SK-N-SH treated with all-trans-retinoic acid at 6 μM for 48 hours (cell line): ENCODE data around the gene TAC4.

ENCODE experiments used
- ATAC-seq: fragments of 200-7000 bp; cut with Tn5 transposase; 3 replicates; pipeline ENCODE4 v1.9.1; 2020; ENCODE audit warnings: mild to moderate bottlenecking, moderate library complexity
- BACH2 ChIP-seq: fragments of 250-450 bp; sonication (Bioruptor Pico); IDR thresholded peaks from 2 replicates; pipeline ENCODE4 v1.9.0; 2021; ENCODE audit warnings: mild to moderate bottlenecking, borderline replicate concordance
- CSDC2 ChIP-seq: fragments of 250-450 bp; sonication (Bioruptor Pico); IDR thresholded peaks from 2 replicates; pipeline ENCODE4 v1.5.0; 2020; ENCODE audit warnings: mild to moderate bottlenecking, moderate library complexity
- ESRRG ChIP-seq: fragments of 250-450 bp; sonication (Bioruptor Pico); IDR thresholded peaks from 2 replicates; pipeline ENCODE4 v1.6.1; 2021; ENCODE audit warnings: mild to moderate bottlenecking
- GLIS3 ChIP-seq: fragments of 250-450 bp; sonication (Bioruptor Pico); IDR thresholded peaks from 2 replicates; pipeline ENCODE4 v1.5.0; 2020; ENCODE audit warnings: mild to moderate bottlenecking, moderate library complexity
- ISL1 ChIP-seq: fragments of 250-450 bp; sonication (Bioruptor Pico); IDR thresholded peaks from 2 replicates; pipeline ENCODE4 v2.1.2; 2022; ENCODE audit warnings: mild to moderate bottlenecking, moderate library complexity
- OSR1 ChIP-seq: fragments of 250-450 bp; sonication (Bioruptor Pico); IDR thresholded peaks from 2 replicates; pipeline ENCODE4 v1.8.0; 2022; ENCODE audit warnings: moderate library complexity, mild to moderate bottlenecking, inconsistent platforms
- PPARA ChIP-seq: fragments of 250-450 bp; sonication (Bioruptor Pico); IDR thresholded peaks from 2 replicates; pipeline ENCODE4 v1.5.0; 2020; ENCODE audit warnings: mild to moderate bottlenecking, borderline replicate concordance
- RARB ChIP-seq: fragments of 250-450 bp; sonication (Bioruptor Pico); IDR thresholded peaks from 2 replicates; pipeline ENCODE4 v1.8.0; 2021; ENCODE audit warnings: mild to moderate bottlenecking, moderate library complexity
- SNAI2 ChIP-seq: fragments of 250-450 bp; sonication (Bioruptor Pico); IDR thresholded peaks from 2 replicates; pipeline ENCODE4 v1.5.0; 2020; ENCODE audit warnings: mild to moderate bottlenecking, moderate library complexity
- TCF4 ChIP-seq: fragments of 250-450 bp; sonication (Bioruptor Pico); IDR thresholded peaks from 2 replicates; pipeline ENCODE4 v1.8.0; 2021; ENCODE audit warnings: mild to moderate bottlenecking, moderate library complexity, borderline replicate concordance
- TOX ChIP-seq: fragments of 250-450 bp; sonication (Bioruptor Pico); IDR thresholded peaks from 2 replicates; pipeline ENCODE4 v1.8.0; 2021; ENCODE audit warnings: mild to moderate bottlenecking, moderate library complexity, borderline replicate concordance
- ZC3H10 ChIP-seq: fragments of 250-450 bp; sonication (Bioruptor Pico); IDR thresholded peaks from 2 replicates; pipeline ENCODE4 v1.5.1; 2021; ENCODE audit warnings: mild to moderate bottlenecking, moderate library complexity
- ZFP3 ChIP-seq: fragments of 250-450 bp; sonication (Bioruptor Pico); IDR thresholded peaks from 2 replicates; pipeline ENCODE4 v1.5.0; 2020; ENCODE audit warnings: mild to moderate bottlenecking, moderate library complexity
- ZFP30 ChIP-seq: fragments of 450-650 bp; formaldehyde crosslinking; IDR thresholded peaks from 2 replicates; pipeline ENCODE4 v1.5.0; 2022; ENCODE audit warnings: mild to moderate bottlenecking, moderate library complexity
- ZNF565 ChIP-seq: fragments of 450-650 bp; formaldehyde crosslinking; conservative IDR thresholded peaks from 2 replicates; pipeline ENCODE4 v1.5.0; 2020; ENCODE audit warnings: low read depth, mild to moderate bottlenecking, moderate library complexity
- ZNF70 ChIP-seq: fragments of 450-650 bp; formaldehyde crosslinking; IDR thresholded peaks from 2 replicates; pipeline ENCODE4 v1.5.0; 2020; ENCODE audit warnings: mild to moderate bottlenecking, moderate library complexity
- ZNF8 ChIP-seq: fragments of 450-650 bp; formaldehyde crosslinking; IDR thresholded peaks from 2 replicates; pipeline ENCODE4 v1.5.0; 2020; ENCODE audit warnings: mild to moderate bottlenecking, moderate library complexity
- TF ChIP-seq, protein P1 (sequence below): fragments of 250-450 bp; sonication (Bioruptor Pico); IDR thresholded peaks from 2 replicates; pipeline ENCODE4 v1.5.1; 2020; ENCODE audit warnings: low read depth, mild to moderate bottlenecking, moderate library complexity
- TF ChIP-seq, protein P2 (sequence below): fragments of 250-450 bp; sonication (Bioruptor Pico); IDR thresholded peaks from 2 replicates; pipeline ENCODE4 v1.5.0; 2020; ENCODE audit warnings: mild to moderate bottlenecking, moderate library complexity
- TF ChIP-seq, protein P3 (sequence below): fragments of 250-450 bp; sonication (Bioruptor Pico); IDR thresholded peaks from 2 replicates; pipeline ENCODE4 v1.8.0; 2020; ENCODE audit warnings: mild to moderate bottlenecking, moderate library complexity, borderline replicate concordance
- TF ChIP-seq, protein P4 (sequence below): fragments of 250-450 bp; sonication (Bioruptor Pico); IDR thresholded peaks from 2 replicates; pipeline ENCODE4 v1.8.0; 2021; ENCODE audit warnings: low read depth, mild to moderate bottlenecking, moderate library complexity, borderline replicate concordance

Gene TAC4

DNA sequence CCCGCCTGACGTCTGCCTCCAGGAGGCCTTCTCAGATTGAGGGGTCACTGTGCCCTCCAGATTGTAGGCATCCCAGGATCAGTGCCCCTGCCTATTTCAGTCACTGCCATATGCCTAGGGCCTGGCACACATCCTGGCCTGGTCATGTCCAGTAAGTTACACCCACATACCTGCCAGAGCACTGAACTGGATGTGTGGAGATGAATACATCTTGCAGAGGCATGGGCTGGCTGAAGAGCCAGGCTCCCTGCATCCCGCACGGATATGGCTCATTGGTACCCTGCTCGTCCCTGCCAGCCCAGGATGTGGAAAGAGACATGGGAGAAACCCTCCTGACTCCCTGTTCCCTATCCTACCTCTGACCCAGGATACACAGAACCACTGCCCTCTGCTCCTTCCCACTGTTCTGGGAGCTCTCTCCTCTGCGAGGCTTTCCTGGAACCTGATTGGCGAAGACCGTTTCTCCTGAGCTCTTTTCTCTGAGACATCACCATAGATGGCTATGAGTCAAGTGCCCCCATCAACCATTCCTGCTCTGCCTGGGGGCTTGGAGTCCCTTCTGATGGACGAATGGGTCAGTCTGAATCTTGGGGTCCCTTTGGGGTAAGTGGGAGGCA lies 40.0 kb upstream of the TAC4 start:
- ATAC-seq, result no peak
- TF ChIP-seq ESRRG, result no peak
- TF ChIP-seq, protein P1, sequence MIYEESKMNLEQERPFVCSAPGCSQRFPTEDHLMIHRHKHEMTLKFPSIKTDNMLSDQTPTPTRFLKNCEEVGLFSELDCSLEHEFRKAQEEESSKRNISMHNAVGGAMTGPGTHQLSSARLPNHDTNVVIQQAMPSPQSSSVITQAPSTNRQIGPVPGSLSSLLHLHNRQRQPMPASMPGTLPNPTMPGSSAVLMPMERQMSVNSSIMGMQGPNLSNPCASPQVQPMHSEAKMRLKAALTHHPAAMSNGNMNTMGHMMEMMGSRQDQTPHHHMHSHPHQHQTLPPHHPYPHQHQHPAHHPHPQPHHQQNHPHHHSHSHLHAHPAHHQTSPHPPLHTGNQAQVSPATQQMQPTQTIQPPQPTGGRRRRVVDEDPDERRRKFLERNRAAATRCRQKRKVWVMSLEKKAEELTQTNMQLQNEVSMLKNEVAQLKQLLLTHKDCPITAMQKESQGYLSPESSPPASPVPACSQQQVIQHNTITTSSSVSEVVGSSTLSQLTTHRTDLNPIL (CRISPR knock-in tag), result no peak
- no peak for TF ChIP-seq OSR1 (CRISPR knock-in tag)
- no peak for TF ChIP-seq ZNF8
- no peak for TF ChIP-seq ZC3H10 (CRISPR knock-in tag)
- TF ChIP-seq ISL1, result no peak
- no peak for TF ChIP-seq PPARA
- TF ChIP-seq BACH2 (CRISPR knock-in tag), result no peak
- no peak for TF ChIP-seq ZFP3
- TF ChIP-seq SNAI2 (CRISPR knock-in tag), result no peak
- no peak for TF ChIP-seq TCF4
- no peak for TF ChIP-seq GLIS3 (CRISPR knock-in tag)
- no peak for TF ChIP-seq ZNF70 (CRISPR knock-in tag)

DNA sequence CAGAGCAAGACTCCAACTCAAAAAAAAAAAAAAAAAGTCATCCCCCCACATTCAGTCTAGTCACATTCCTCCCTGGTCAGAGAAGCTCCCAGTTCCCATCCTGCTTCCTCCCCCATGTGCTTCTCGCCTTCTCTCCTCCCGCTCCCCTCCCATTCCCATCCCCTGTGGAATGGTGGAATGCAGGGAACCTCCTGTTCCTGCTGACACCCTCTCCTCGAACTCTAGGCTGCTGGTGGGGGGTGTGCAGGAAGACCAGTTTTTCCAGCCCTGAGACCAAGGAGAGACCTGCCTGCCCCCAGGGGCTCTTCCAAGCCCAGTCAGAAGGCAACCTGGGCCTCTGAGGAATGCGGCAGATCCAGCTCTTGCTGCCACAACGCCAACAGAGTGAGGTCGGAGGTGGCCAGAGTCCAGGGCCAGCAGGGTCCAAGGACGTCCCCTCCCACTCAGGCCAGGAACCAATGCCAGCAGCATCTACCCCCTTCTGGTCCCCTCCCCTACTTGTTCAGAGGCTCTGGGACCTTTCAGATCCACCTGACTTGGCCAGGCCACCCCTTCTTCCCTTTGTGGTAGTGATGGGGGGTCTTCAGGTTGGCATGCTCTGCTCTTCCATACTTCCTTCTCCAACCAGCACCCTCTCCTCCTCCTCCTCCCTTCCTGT lies 39.3 kb upstream of the TAC4 start:
- no peak for ATAC-seq
- TF ChIP-seq, protein P2, sequence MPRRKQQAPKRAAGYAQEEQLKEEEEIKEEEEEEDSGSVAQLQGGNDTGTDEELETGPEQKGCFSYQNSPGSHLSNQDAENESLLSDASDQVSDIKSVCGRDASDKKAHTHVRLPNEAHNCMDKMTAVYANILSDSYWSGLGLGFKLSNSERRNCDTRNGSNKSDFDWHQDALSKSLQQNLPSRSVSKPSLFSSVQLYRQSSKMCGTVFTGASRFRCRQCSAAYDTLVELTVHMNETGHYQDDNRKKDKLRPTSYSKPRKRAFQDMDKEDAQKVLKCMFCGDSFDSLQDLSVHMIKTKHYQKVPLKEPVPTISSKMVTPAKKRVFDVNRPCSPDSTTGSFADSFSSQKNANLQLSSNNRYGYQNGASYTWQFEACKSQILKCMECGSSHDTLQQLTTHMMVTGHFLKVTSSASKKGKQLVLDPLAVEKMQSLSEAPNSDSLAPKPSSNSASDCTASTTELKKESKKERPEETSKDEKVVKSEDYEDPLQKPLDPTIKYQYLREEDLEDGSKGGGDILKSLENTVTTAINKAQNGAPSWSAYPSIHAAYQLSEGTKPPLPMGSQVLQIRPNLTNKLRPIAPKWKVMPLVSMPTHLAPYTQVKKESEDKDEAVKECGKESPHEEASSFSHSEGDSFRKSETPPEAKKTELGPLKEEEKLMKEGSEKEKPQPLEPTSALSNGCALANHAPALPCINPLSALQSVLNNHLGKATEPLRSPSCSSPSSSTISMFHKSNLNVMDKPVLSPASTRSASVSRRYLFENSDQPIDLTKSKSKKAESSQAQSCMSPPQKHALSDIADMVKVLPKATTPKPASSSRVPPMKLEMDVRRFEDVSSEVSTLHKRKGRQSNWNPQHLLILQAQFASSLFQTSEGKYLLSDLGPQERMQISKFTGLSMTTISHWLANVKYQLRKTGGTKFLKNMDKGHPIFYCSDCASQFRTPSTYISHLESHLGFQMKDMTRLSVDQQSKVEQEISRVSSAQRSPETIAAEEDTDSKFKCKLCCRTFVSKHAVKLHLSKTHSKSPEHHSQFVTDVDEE, result no peak
- TF ChIP-seq GLIS3 (CRISPR knock-in tag) (no peak), OSR1 (CRISPR knock-in tag) (no peak), ZFP3 (no peak), SNAI2 (CRISPR knock-in tag) (no peak), ZNF8 (no peak)
- TF ChIP-seq, all 23 proteins: peak for 0

DNA sequence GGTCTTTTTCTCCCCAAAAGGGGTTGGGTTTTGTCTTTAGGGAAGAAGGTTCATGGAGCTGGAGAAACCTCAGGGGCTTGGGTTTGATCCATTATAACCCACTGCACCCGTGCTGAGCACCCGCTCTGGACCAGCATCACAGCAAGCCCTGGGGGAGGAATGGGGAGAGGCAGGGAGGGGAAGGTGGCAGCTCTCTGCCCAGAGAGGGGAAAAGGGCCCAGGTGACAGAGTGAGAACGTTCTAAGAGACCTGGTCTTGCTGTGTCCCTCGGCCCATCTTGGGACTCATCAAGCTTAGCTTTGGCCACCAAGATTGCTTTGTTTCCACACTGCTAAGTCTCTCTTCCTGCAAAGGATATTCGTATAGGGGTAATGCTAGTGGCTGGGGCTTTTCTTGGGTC lies 38.2 kb upstream of the TAC4 start:
- ATAC-seq, result no peak
- TF ChIP-seq, protein P3, sequence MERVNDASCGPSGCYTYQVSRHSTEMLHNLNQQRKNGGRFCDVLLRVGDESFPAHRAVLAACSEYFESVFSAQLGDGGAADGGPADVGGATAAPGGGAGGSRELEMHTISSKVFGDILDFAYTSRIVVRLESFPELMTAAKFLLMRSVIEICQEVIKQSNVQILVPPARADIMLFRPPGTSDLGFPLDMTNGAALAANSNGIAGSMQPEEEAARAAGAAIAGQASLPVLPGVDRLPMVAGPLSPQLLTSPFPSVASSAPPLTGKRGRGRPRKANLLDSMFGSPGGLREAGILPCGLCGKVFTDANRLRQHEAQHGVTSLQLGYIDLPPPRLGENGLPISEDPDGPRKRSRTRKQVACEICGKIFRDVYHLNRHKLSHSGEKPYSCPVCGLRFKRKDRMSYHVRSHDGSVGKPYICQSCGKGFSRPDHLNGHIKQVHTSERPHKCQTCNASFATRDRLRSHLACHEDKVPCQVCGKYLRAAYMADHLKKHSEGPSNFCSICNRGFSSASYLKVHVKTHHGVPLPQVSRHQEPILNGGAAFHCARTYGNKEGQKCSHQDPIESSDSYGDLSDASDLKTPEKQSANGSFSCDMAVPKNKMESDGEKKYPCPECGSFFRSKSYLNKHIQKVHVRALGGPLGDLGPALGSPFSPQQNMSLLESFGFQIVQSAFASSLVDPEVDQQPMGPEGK (CRISPR knock-in tag), result no peak
- TF ChIP-seq BACH2 (CRISPR knock-in tag) (no peak), ZNF70 (CRISPR knock-in tag) (no peak), RARB (CRISPR knock-in tag) (no peak), GLIS3 (CRISPR knock-in tag) (no peak), ESRRG (no peak), ZFP30 (CRISPR knock-in tag) (no peak), ZC3H10 (CRISPR knock-in tag) (no peak), OSR1 (CRISPR knock-in tag) (no peak), TOX (CRISPR knock-in tag) (no peak), ZNF8 (no peak), ZFP3 (no peak), ZNF565 (CRISPR knock-in tag) (no peak), CSDC2 (no peak), ISL1 (no peak), PPARA (no peak), SNAI2 (CRISPR knock-in tag) (no peak)
- TF ChIP-seq, protein P4, sequence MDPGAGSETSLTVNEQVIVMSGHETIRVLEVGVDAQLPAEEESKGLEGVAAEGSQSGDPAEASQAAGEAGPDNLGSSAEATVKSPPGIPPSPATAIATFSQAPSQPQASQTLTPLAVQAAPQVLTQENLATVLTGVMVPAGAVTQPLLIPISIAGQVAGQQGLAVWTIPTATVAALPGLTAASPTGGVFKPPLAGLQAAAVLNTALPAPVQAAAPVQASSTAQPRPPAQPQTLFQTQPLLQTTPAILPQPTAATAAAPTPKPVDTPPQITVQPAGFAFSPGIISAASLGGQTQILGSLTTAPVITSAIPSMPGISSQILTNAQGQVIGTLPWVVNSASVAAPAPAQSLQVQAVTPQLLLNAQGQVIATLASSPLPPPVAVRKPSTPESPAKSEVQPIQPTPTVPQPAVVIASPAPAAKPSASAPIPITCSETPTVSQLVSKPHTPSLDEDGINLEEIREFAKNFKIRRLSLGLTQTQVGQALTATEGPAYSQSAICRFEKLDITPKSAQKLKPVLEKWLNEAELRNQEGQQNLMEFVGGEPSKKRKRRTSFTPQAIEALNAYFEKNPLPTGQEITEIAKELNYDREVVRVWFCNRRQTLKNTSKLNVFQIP (CRISPR knock-in tag), result no peak
- TF ChIP-seq, protein P2, result no peak
- TF ChIP-seq, all 23 proteins: peak for 0
